Neuronal stem cell (in vitro differentiated cells): ENCODE data around the gene GPR89A.
"Not testable (repeated sequence)": the region's sequence is repeated elsewhere in the genome, so short reads cannot be mapped to it uniquely, and the experiment has no call there.

ENCODE experiments used
- DNase-seq: peaks from one replicate; pipeline ENCODE4 v3.0.0-alpha.2; 2013; ENCODE audit warnings: low spot score
- H2AFZ ChIP-seq: one replicate; pipeline ENCODE4 v1.6.1; 2013; ENCODE audit warnings: mild to moderate bottlenecking, low read length, inconsistent platforms
- H2AK5ac ChIP-seq: 2 replicates; pipeline ENCODE4 v1.6.1; 2013; ENCODE audit warnings: low read depth, mild to moderate bottlenecking, inconsistent platforms, low read length, moderate library complexity, mixed read lengths
- H2BK120ac ChIP-seq: 2 replicates; pipeline ENCODE4 v1.6.1; 2013; ENCODE audit warnings: low read depth, mild to moderate bottlenecking, inconsistent platforms, low read length, moderate library complexity, mixed read lengths
- H2BK12ac ChIP-seq: one replicate; pipeline ENCODE4 v1.6.1; 2013; ENCODE audit warnings: low read length, inconsistent platforms
- H2BK15ac ChIP-seq: 2 replicates; pipeline ENCODE4 v1.6.1; 2013; ENCODE audit warnings: mild to moderate bottlenecking, low read length, inconsistent platforms, mixed read lengths
- H2BK5ac ChIP-seq: one replicate; pipeline ENCODE4 v1.6.1; 2013; ENCODE audit warnings: inconsistent platforms, mild to moderate bottlenecking, low read length, moderate library complexity
- H3K14ac ChIP-seq: one replicate; pipeline ENCODE4 v1.6.1; 2013; ENCODE audit warnings: low read length, inconsistent platforms
- H3K18ac ChIP-seq: 2 replicates; pipeline ENCODE4 v1.6.1; 2013; ENCODE audit warnings: low read length, inconsistent platforms
- H3K23ac ChIP-seq: 2 replicates; pipeline ENCODE4 v1.6.1; 2013; ENCODE audit warnings: low read depth, mild to moderate bottlenecking, mixed read lengths, low read length, inconsistent platforms; ENCODE audit not compliant: poor library complexity
- H3K27ac ChIP-seq: replicated peaks from 3 replicates; pipeline ENCODE4 v1.5.1; 2013; ENCODE audit warnings: low read length, inconsistent platforms
- H3K27me3 ChIP-seq, 3 experiments: 2 replicates each; pipeline ENCODE4 v1.6.1; 2013; ENCODE audit warnings: low read length in 3 of 3, mild to moderate bottlenecking in 2 of 3, inconsistent platforms in 1 of 3, low read depth in 1 of 3, mixed read lengths in 1 of 3, moderate library complexity in 1 of 3; ENCODE audit not compliant: control insufficient read depth in 3 of 3, insufficient read depth in 3 of 3
- H3K36me3 ChIP-seq, 2 donors: replicated peaks in 1 of 2; 2 replicates each; pipeline ENCODE4 v1.6.1; 2013; ENCODE audit warnings: low read length in 2 of 2; ENCODE audit not compliant: control insufficient read depth in 2 of 2, insufficient read depth in 2 of 2
- H3K4ac ChIP-seq: 2 replicates; pipeline ENCODE4 v1.6.1; 2013; ENCODE audit warnings: inconsistent platforms, mild to moderate bottlenecking, low read length, moderate library complexity
- H3K4me1 ChIP-seq, 2 donors: 1 replicate in 1 of 2; 2 replicates in 1 of 2; pipeline ENCODE4 v1.6.1; 2013; ENCODE audit warnings: low read length in 2 of 2, low read depth in 1 of 2; ENCODE audit not compliant: control insufficient read depth in 2 of 2, insufficient read depth in 1 of 2
- H3K4me2 ChIP-seq: one replicate; pipeline ENCODE4 v1.6.1; 2013; ENCODE audit warnings: mild to moderate bottlenecking, low read length, inconsistent platforms; ENCODE audit not compliant: insufficient read depth, poor library complexity, severe bottlenecking
- H3K4me3 ChIP-seq, 2 donors: 2 replicates each; pipeline ENCODE4 v1.5.1; 2013; ENCODE audit warnings: low read length in 2 of 2, mild to moderate bottlenecking in 2 of 2, inconsistent platforms in 1 of 2, moderate library complexity in 1 of 2
- H3K79me1 ChIP-seq: one replicate; pipeline ENCODE4 v1.6.1; 2013; ENCODE audit warnings: low read depth, mild to moderate bottlenecking, inconsistent platforms, low read length, moderate library complexity
- H3K9ac ChIP-seq: one replicate; pipeline ENCODE4 v1.6.1; 2013; ENCODE audit warnings: mild to moderate bottlenecking, low read depth, low read length, inconsistent platforms; ENCODE audit not compliant: poor library complexity
- H3K9me3 ChIP-seq, 2 donors: replicated peaks in 1 of 2; 2 replicates each; pipeline versions ENCODE3 to v1.6.1; 2013; ENCODE audit warnings: low read length in 2 of 2, mild to moderate bottlenecking in 2 of 2, inconsistent platforms in 1 of 2, low read depth in 1 of 2, mixed read lengths in 1 of 2, moderate library complexity in 1 of 2; ENCODE audit not compliant: control insufficient read depth in 2 of 2, insufficient read depth in 1 of 2
- H4K8ac ChIP-seq: one replicate; pipeline ENCODE4 v1.6.1; 2013; ENCODE audit warnings: low read depth, mild to moderate bottlenecking, inconsistent platforms, low read length, moderate library complexity
- H4K91ac ChIP-seq: one replicate; pipeline ENCODE4 v1.6.1; 2013; ENCODE audit warnings: low read length, low read depth, mild to moderate bottlenecking, inconsistent platforms; ENCODE audit not compliant: poor library complexity
- WGBS, 2 donors: extraction: QIAGEN DNeasy Blood & Tissue Kit; methylation state at CpG; one replicate each; pipeline ENCODE4 v1.1.7; 2013; ENCODE audit warnings: missing lambda C conversion rate in 2 of 2, mixed read lengths in 1 of 2; ENCODE audit not compliant: insufficient read length in 2 of 2, insufficient replicate concordance in 1 of 2; ENCODE audit errors: extremely low coverage in 2 of 2; 5-methylcytosine and 5-hydroxymethylcytosine counted together

GPR89A gene

GRCh38 chr1:145606840-145607239, 948 bp upstream of the GPR89A start:
- H3K36me3 ChIP-seq, H3K4me3 ChIP-seq, H3K4me2 ChIP-seq, H3K18ac ChIP-seq, H3K27ac ChIP-seq, H2AFZ ChIP-seq, H2BK5ac ChIP-seq, H3K9ac ChIP-seq, H3K27me3 ChIP-seq, H4K8ac ChIP-seq, H3K9me3 ChIP-seq, H3K14ac ChIP-seq, H3K4ac ChIP-seq, H4K91ac ChIP-seq, DNase-seq, H3K4me1 ChIP-seq, H2BK120ac ChIP-seq, H3K79me1 ChIP-seq, H2BK15ac ChIP-seq, H2BK12ac ChIP-seq, H2AK5ac ChIP-seq, H3K23ac ChIP-seq: not testable (repeated sequence)
- WGBS, 2 donors: no CpG with 5 or more reads among the region's 5 CpGs

- not testable (repeated sequence) for DNase-seq, H3K4me3 ChIP-seq, H3K23ac ChIP-seq, H4K8ac ChIP-seq, H2AFZ ChIP-seq, H3K9ac ChIP-seq, H3K4me1 ChIP-seq, H3K14ac ChIP-seq, H3K27me3 ChIP-seq, H3K36me3 ChIP-seq, H2BK12ac ChIP-seq, H3K18ac ChIP-seq, H2AK5ac ChIP-seq, H4K91ac ChIP-seq, H3K4ac ChIP-seq, H2BK120ac ChIP-seq, H3K79me1 ChIP-seq, H3K4me2 ChIP-seq, H3K27ac ChIP-seq, H2BK5ac ChIP-seq, H2BK15ac ChIP-seq, H3K9me3 ChIP-seq
- no CpG with 5 or more reads among the region's 11 CpGs for WGBS, 2 donors
Measured at GRCh38 chr1:145607289-145607688, 499 bp upstream of the GPR89A start.

- not testable (repeated sequence) for H3K36me3 ChIP-seq, H3K27me3 ChIP-seq, H3K4me1 ChIP-seq, H2BK120ac ChIP-seq, H3K14ac ChIP-seq, H3K4ac ChIP-seq, H2BK15ac ChIP-seq, H4K8ac ChIP-seq, H3K9me3 ChIP-seq, H3K18ac ChIP-seq, H2AFZ ChIP-seq, H3K79me1 ChIP-seq, H4K91ac ChIP-seq, H3K4me3 ChIP-seq, H3K27ac ChIP-seq, H2AK5ac ChIP-seq, H2BK12ac ChIP-seq, DNase-seq, H3K23ac ChIP-seq, H2BK5ac ChIP-seq, H3K9ac ChIP-seq, H3K4me2 ChIP-seq
- WGBS, 2 donors: no CpG with 5 or more reads among the region's 2 CpGs
Measured at GRCh38 chr1:145610744-145611143, 3.0 kb downstream of the GPR89A start.

- not testable (repeated sequence) for DNase-seq, H4K8ac ChIP-seq, H2BK5ac ChIP-seq, H3K9ac ChIP-seq, H3K18ac ChIP-seq, H3K4me3 ChIP-seq, H3K4me1 ChIP-seq, H3K27me3 ChIP-seq, H2BK12ac ChIP-seq, H3K14ac ChIP-seq, H3K4me2 ChIP-seq, H2BK120ac ChIP-seq, H4K91ac ChIP-seq, H2AK5ac ChIP-seq, H3K27ac ChIP-seq, H3K79me1 ChIP-seq, H3K4ac ChIP-seq, H3K23ac ChIP-seq, H2AFZ ChIP-seq, H2BK15ac ChIP-seq, H3K36me3 ChIP-seq, H3K9me3 ChIP-seq
- no CpG with 5 or more reads among the region's 1 CpG for WGBS, 2 donors
Measured at GRCh38 chr1:145620073-145620472, 12.3 kb downstream of the GPR89A start.
